HCT116 (cell line): ENCODE results near the gene SLCO4C1.

Experiments
- CTCF ChIP-seq, 3 experiments: fragments of 200-600 bp in 1 of 3; sonication (generic) in 1 of 3; IDR thresholded peaks in 2 of 3; conservative IDR thresholded peaks in 1 of 3; 2 replicates each; pipeline ENCODE4 v1.5.1; 2012 to 2017; ENCODE audit warnings: low read depth in 2 of 3, low read length in 2 of 3, antibody characterized with exemption in 1 of 3, borderline replicate concordance in 1 of 3, control low read depth in 1 of 3, mild to moderate bottlenecking in 1 of 3, mixed read lengths in 1 of 3, mixed run types in 1 of 3, moderate library complexity in 1 of 3; ENCODE audit not compliant: insufficient read depth in 1 of 3
- TF ChIP-seq, protein P1 (sequence below): IDR thresholded peaks from 2 replicates; pipeline ENCODE4 v1.6.1; 2012; ENCODE audit warnings: low read depth
- TF ChIP-seq, protein P2 (sequence below): IDR thresholded peaks from 2 replicates; pipeline ENCODE4 v1.6.1; 2012

- TF ChIP-seq, protein P1, sequence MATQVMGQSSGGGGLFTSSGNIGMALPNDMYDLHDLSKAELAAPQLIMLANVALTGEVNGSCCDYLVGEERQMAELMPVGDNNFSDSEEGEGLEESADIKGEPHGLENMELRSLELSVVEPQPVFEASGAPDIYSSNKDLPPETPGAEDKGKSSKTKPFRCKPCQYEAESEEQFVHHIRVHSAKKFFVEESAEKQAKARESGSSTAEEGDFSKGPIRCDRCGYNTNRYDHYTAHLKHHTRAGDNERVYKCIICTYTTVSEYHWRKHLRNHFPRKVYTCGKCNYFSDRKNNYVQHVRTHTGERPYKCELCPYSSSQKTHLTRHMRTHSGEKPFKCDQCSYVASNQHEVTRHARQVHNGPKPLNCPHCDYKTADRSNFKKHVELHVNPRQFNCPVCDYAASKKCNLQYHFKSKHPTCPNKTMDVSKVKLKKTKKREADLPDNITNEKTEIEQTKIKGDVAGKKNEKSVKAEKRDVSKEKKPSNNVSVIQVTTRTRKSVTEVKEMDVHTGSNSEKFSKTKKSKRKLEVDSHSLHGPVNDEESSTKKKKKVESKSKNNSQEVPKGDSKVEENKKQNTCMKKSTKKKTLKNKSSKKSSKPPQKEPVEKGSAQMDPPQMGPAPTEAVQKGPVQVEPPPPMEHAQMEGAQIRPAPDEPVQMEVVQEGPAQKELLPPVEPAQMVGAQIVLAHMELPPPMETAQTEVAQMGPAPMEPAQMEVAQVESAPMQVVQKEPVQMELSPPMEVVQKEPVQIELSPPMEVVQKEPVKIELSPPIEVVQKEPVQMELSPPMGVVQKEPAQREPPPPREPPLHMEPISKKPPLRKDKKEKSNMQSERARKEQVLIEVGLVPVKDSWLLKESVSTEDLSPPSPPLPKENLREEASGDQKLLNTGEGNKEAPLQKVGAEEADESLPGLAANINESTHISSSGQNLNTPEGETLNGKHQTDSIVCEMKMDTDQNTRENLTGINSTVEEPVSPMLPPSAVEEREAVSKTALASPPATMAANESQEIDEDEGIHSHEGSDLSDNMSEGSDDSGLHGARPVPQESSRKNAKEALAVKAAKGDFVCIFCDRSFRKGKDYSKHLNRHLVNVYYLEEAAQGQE: no peak
- no peak for TF ChIP-seq CTCF (IDR thresholded peaks at IDR 0.05 in 2 of 3, conservative IDR thresholded peaks at IDR 0.05 in 1 of 3; ENCODE audit: borderline replicate concordance in 1 of 3, insufficient read depth in 1 of 3, low read depth in 2 of 3, low read length in 2 of 3)
- TF ChIP-seq, protein P2, sequence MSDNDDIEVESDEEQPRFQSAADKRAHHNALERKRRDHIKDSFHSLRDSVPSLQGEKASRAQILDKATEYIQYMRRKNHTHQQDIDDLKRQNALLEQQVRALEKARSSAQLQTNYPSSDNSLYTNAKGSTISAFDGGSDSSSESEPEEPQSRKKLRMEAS: no peak
Measured at GRCh38 chr5:102341681-102342288, 45.7 kb upstream of the SLCO4C1 start.
